Measurements from ENCODE around the gene ROBO3. TPM values are rescaled to one million over a fixed set of nuclear protein-coding genes. Genes with fewer than 3 reads are reported as not detected.

The ROBO3 gene
- total and polyA plus RNA-seq, 2 of the 8 experiments (the other 6 are each of a cell fraction or from before 2014, with no cell fraction given): 12.1 to 24.6 TPM

DNA sequence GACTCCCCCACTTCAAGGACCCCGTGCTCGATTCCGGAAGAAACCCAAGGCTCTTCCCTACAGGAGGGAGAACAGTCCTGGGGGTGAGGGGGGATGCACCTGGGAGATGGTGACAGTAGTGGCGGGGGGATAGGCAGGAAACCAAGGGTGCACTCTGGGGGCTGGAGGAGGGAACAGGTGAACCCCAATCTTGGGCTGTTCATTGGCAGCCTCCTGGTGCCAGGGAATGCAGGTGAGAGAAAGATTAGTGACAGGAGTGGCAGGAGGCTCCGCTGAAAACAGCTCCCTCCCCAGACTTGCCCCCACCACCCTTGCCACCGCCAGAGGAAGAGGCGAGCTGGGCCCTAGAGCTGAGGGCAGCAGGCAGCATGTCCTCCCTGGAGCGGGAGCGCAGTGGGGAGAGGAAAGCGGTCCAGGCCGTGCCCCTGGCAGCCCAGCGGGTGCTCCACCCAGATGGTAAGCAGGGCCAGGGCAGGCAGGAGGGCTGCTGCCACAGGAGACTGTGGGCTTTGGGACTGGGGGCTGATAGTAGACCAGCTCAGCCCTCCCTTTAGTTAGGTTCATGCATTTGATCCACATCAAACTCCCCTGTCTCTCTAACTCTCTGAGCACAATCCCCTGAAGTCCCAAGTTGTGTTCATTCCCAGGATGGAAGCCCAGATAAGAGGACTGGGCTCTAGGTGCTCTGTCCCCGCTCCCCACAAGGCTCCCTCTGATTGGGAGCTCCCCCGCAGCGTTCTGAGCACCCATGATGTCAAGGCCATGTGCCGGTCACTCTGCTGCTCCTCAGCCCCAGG is 14.5 kb downstream of the ROBO3 start:
- Histone ChIP-seq H3K4ac (replicated peaks; ENCODE audit: insufficient read length, low read depth, low read length) (no peak overlapping the region), H4K20me1 (replicated peaks in 1 of 2; ENCODE audit: control insufficient read depth in 1 of 2, insufficient read depth in 2 of 2, low read length in 2 of 2) (no peaks in the 10 kb centered on the region), H2BK15ac (ENCODE audit: low read length) (no peak overlapping the region), H3K9ac (replicated peaks in 1 of 4; ENCODE audit: extremely low read depth in 1 of 4, low read depth in 3 of 4, low read length in 3 of 4) (no peak overlapping the region), H3K4me3 (ENCODE audit: extremely low read depth in 1 of 4, insufficient read depth in 2 of 4, low read depth in 3 of 4, low read length in 4 of 4) (no peak overlapping the region), H2BK120ac (replicated peaks; ENCODE audit: low read depth, low read length) (no peak overlapping the region), H2AFZ (ENCODE audit: low read length) (no peak overlapping the region), H2AK5ac (ENCODE audit: low read depth, low read length) (no peak overlapping the region; the same call in 1 of the 2 replicates), H3K9me3 (ENCODE audit: insufficient read depth in 2 of 2, low read depth in 1 of 2, low read length in 1 of 2) (no peaks in the 10 kb centered on the region), H3K23me2 (ENCODE audit: low read depth, low read length) (peaks cover 8% of the 10 kb centered on the region; the same call in 1 of the 2 replicates), H2BK12ac (ENCODE audit: low read depth, low read length) (no peak overlapping the region), H3K4me2 (ENCODE audit: insufficient read depth in 1 of 2, low read depth in 2 of 2, low read length in 2 of 2) (no peak overlapping the region), H2BK5ac (ENCODE audit: low read depth, low read length) (no peak overlapping the region), H3K14ac (ENCODE audit: insufficient read length) (no peak overlapping the region), H3K79me1 (ENCODE audit: low read depth, low read length) (no peaks in the 10 kb centered on the region), H2BK20ac (ENCODE audit: low read length) (no peak overlapping the region), H3K36me3 (ENCODE audit: control insufficient read depth in 2 of 4, insufficient read depth in 4 of 4, low read length in 3 of 4) (no peaks in the 10 kb centered on the region), H3K27me3 (replicated peaks in 1 of 4; ENCODE audit: control insufficient read depth in 3 of 4, extremely low read depth in 1 of 4, insufficient read depth in 3 of 4, low read length in 3 of 4) (peaks cover 0 to 13% (median 12%) of the 10 kb centered on the region in 4 experiments; a peak in 6 of 7 replicates), H3K56ac (replicated peaks; ENCODE audit: insufficient read length, low read depth, low read length) (no peak overlapping the region), H3K18ac (ENCODE audit: extremely low read depth, low read length) (no peak overlapping the region), H3K27ac (ENCODE audit: low read depth, low read length) (no peak overlapping the region), H3K79me2 (ENCODE audit: control insufficient read depth in 1 of 2, insufficient read depth in 2 of 2, low read length in 2 of 2) (no peaks in the 10 kb centered on the region), H3K23ac (ENCODE audit: insufficient read length) (no peak overlapping the region), H4K5ac (ENCODE audit: insufficient read length, low read depth, low read length) (no peak overlapping the region), H4K91ac (replicated peaks; ENCODE audit: insufficient read length, low read length) (no peak overlapping the region), H4K8ac (ENCODE audit: extremely low read depth, insufficient read depth, low read length) (no peak overlapping the region), H3K4me1 (replicated peaks in 1 of 4; ENCODE audit: control insufficient read depth in 3 of 4, insufficient read depth in 4 of 4, low read length in 3 of 4) (peaks cover 0 to 14% (median 8%) of the 10 kb centered on the region in 4 experiments; a peak in 5 of 7 replicates)
- POLR2A ChIA-PET (ENCODE audit: partially characterized antibody): interaction anchor here (1.3 to 1.4 kb wide), 2 partner anchors 14 to 90 kb away, joined by 3 read pairs; partner anchors contain the start of gene ROBO3
- CTCF ChIA-PET (ENCODE audit: partially characterized antibody): interaction anchor here (1.0 to 1.6 kb wide), 6 partner anchors 9 to 84 kb away, joined by 3 to 4 read pairs (median 3); partner anchors contain the start of genes HEPACAM and ROBO4
- TF ChIP-seq RFX5 (IDR thresholded peaks at IDR 0.05; ENCODE audit: borderline replicate concordance, low read depth, low read length) (no peak), TAF7 (optimal IDR thresholded peaks at IDR 0.05; ENCODE audit: borderline replicate concordance, low read depth, low read length) (no peak), CHD2 (IDR thresholded peaks at IDR 0.05; ENCODE audit: low read length) (no peak), EGR1 (IDR thresholded peaks at IDR 0.05; ENCODE audit: borderline replicate concordance, low read depth, low read length) (no peak)
- DNase-seq (ENCODE audit: low read depth in 1 of 2, low spot score in 2 of 2): no peak
- 92% methylated on average over 13 of the region's 16 CpGs; no CpG with 5 or more reads in 1 of the 2 experiments for WGBS, 2 experiments (ENCODE audit: extremely low coverage in 1 of 2, insufficient coverage in 1 of 2, insufficient read length in 1 of 2, insufficient replicate concordance in 2 of 2, low coverage in 1 of 2, low lambda C conversion rate in 2 of 2, missing lambda C conversion rate in 1 of 2)
- FAIRE-seq: no peak

Measured in H1 (cell line).